Activated CD8-positive, alpha-beta memory T cell treated with anti-CD3 and anti-CD28 coated beads, Interleukin-2, amount 10 ng/mL, durations not matched to agents 7 days and 5 days (primary cell): ENCODE results near the gene ZBTB43. TPM values are rescaled to one million over a fixed set of nuclear protein-coding genes. Genes with fewer than 3 reads are reported as not detected.

ENCODE experiments used
- ATAC-seq: fragments of 150-1000 bp; cut with Tn5 transposase; one replicate; pipeline ENCODE4 v1.10.0; 2021; ENCODE audit warnings: moderate library complexity
- CTCF ChIA-PET: fragments of 350-600 bp; sonication (Branson Sonifier 250); formaldehyde crosslinking; loops from one replicate; lab custom pipeline; 2021; ENCODE audit warnings: antibody characterized with exemption; lab: Charles Lee
- DNase-seq: peaks from one replicate; pipeline ENCODE4 v3.0.0-alpha.2; 2020
- H3K27ac Mint-ChIP-seq: one replicate; pipeline ENCODE4 v1.8.0; 2021; ENCODE audit warnings: mild to moderate bottlenecking, mixed read lengths
- H3K27me3 Mint-ChIP-seq: one replicate; pipeline ENCODE4 v1.8.0; 2021; ENCODE audit warnings: mixed read lengths
- H3K36me3 Mint-ChIP-seq: one replicate; pipeline ENCODE4 v1.8.0; 2021; ENCODE audit warnings: mild to moderate bottlenecking, mixed read lengths
- H3K4me1 Mint-ChIP-seq: one replicate; pipeline ENCODE4 v1.8.0; 2021; ENCODE audit warnings: mixed read lengths
- H3K4me3 Mint-ChIP-seq: one replicate; pipeline ENCODE4 v1.8.0; 2021; ENCODE audit warnings: mild to moderate bottlenecking, moderate library complexity, mixed read lengths
- H3K9me3 Mint-ChIP-seq: one replicate; pipeline ENCODE4 v1.8.0; 2022; ENCODE audit warnings: low read depth, mixed read lengths
- total RNA-seq, 2 experiments: library from RNA; stranded (reverse); gene quantifications; one replicate each; pipeline ENCODE4 v1.2.3, GENCODE V29; 2021

The ZBTB43 gene
- total RNA-seq, 2 experiments from 2014 or later = 25.2 to 28.9 TPM

GRCh38 chr9:126838895-126839294, 34.1 kb downstream of the ZBTB43 start:
- DNase-seq (no peak), ATAC-seq (no peak)
- peak overlapping the region; percentile 31 for H3K27ac Mint-ChIP-seq
- H3K27me3 Mint-ChIP-seq = no peaks in the 10 kb centered on the region
- no peak overlapping the region for H3K4me3 Mint-ChIP-seq
- CTCF ChIA-PET = interaction anchor here (0.7 to 1.4 kb wide), 2 partner anchors 18 to 57 kb away, joined by 3 to 4 read pairs; no protein-coding TSS in a partner anchor
- H3K36me3 Mint-ChIP-seq = peaks cover 32% of the 10 kb centered on the region
- H3K9me3 Mint-ChIP-seq = no peaks in the 10 kb centered on the region
- H3K4me1 Mint-ChIP-seq = peaks cover 43% of the 10 kb centered on the region

GRCh38 chr9:126839301-126839700, 34.5 kb downstream of the ZBTB43 start:
- H3K27ac Mint-ChIP-seq = no peak overlapping the region
- no peak overlapping the region for H3K4me3 Mint-ChIP-seq
- peaks cover 43% of the 10 kb centered on the region for H3K4me1 Mint-ChIP-seq
- DNase-seq (no peak), ATAC-seq (no peak)
- CTCF ChIA-PET = interaction anchor here (0.7 to 1.4 kb wide), 2 partner anchors 17 to 57 kb away, joined by 3 to 4 read pairs; no protein-coding TSS in a partner anchor
- H3K36me3 Mint-ChIP-seq = peaks cover 28% of the 10 kb centered on the region
- H3K9me3 Mint-ChIP-seq = no peaks in the 10 kb centered on the region
- H3K27me3 Mint-ChIP-seq = no peaks in the 10 kb centered on the region

GRCh38 chr9:126842220-126842842, 37.5 kb downstream of the ZBTB43 start:
- Mint-ChIP-seq H3K27ac (no peak overlapping the region), H3K9me3 (no peaks in the 10 kb centered on the region), H3K27me3 (no peaks in the 10 kb centered on the region), H3K36me3 (peaks cover 9% of the 10 kb centered on the region), H3K4me3 (no peak overlapping the region), H3K4me1 (peaks cover 29% of the 10 kb centered on the region)
- no peak for ATAC-seq
- CTCF ChIA-PET = interaction anchor here (0.7 to 5.1 kb wide), 2 partner anchors 17 to 1406 kb away, joined by 4 to 17 read pairs; partner anchors contain the start of gene ZBTB34
- DNase-seq = no peak

GRCh38 chr9:126842977-126843799, 38.3 kb downstream of the ZBTB43 start:
- CTCF ChIA-PET = interaction anchor here (0.7 to 5.1 kb wide), 3 partner anchors 16 to 1405 kb away, joined by 4 to 17 read pairs (median 4); partner anchors contain the start of gene ZBTB34
- DNase-seq (no peak), ATAC-seq (no peak)
- Mint-ChIP-seq H3K4me1 (peaks cover 21% of the 10 kb centered on the region), H3K27ac (no peak overlapping the region), H3K9me3 (no peaks in the 10 kb centered on the region), H3K4me3 (no peak overlapping the region), H3K27me3 (no peaks in the 10 kb centered on the region), H3K36me3 (peaks cover 6% of the 10 kb centered on the region)

- no peak for ATAC-seq
- Mint-ChIP-seq H3K4me1 (peaks cover 12% of the 10 kb centered on the region), H3K27me3 (peaks cover under 1% of the 10 kb centered on the region), H3K9me3 (no peaks in the 10 kb centered on the region), H3K36me3 (no peaks in the 10 kb centered on the region), H3K4me3 (no peak overlapping the region), H3K27ac (no peak overlapping the region)
- CTCF ChIA-PET = interaction anchor here (0.6 to 5.1 kb wide), 4 partner anchors 10 to 137 kb away, joined by 3 to 17 read pairs (median 4); partner anchors contain the start of gene ZBTB34
- no peak for DNase-seq
These were observed 39.2 kb downstream of the ZBTB43 start for GRCh38 chr9:126844085-126844484.

DNA sequence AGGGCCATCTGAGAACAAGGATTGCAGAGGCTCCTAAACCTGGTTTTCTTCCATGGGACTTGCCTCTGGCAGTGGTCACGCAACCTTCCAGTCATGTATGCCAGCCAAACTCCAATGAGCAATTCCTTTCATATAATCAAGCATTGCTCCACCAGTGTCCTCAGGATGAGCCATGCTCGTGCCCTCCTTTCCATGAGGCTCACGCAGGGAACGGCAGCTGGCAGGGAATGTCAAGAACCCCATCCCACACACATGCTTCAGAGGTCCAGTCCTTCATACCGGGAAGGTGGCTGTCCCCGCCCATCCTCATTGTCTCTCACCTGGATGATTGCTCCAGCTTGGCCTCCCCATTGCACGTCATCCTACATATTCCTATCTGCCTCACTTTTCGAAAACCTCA, 42.2 kb downstream of the ZBTB43 start:
- no peak for ATAC-seq
- CTCF ChIA-PET = no interaction called here
- peaks cover 3% of the 10 kb centered on the region for H3K4me1 Mint-ChIP-seq
- DNase-seq = peak; percentile 30
- H3K27me3 Mint-ChIP-seq = peaks cover 20% of the 10 kb centered on the region
- H3K4me3 Mint-ChIP-seq = no peak overlapping the region
- H3K9me3 Mint-ChIP-seq = no peaks in the 10 kb centered on the region
- no peaks in the 10 kb centered on the region for H3K36me3 Mint-ChIP-seq
- no peak overlapping the region for H3K27ac Mint-ChIP-seq

GRCh38 chr9:126849591-126850225, 44.9 kb downstream of the ZBTB43 start:
- Mint-ChIP-seq H3K9me3 (no peaks in the 10 kb centered on the region), H3K4me1 (no peaks in the 10 kb centered on the region), H3K36me3 (no peaks in the 10 kb centered on the region), H3K27ac (no peak overlapping the region), H3K4me3 (no peak overlapping the region), H3K27me3 (peaks cover 36% of the 10 kb centered on the region)
- ATAC-seq = no peak
- DNase-seq = no peak
- CTCF ChIA-PET = interaction anchor here (1.2 kb wide), 1 partner anchor 18 kb away, joined by 4 read pairs; no protein-coding TSS in a partner anchor

DNA sequence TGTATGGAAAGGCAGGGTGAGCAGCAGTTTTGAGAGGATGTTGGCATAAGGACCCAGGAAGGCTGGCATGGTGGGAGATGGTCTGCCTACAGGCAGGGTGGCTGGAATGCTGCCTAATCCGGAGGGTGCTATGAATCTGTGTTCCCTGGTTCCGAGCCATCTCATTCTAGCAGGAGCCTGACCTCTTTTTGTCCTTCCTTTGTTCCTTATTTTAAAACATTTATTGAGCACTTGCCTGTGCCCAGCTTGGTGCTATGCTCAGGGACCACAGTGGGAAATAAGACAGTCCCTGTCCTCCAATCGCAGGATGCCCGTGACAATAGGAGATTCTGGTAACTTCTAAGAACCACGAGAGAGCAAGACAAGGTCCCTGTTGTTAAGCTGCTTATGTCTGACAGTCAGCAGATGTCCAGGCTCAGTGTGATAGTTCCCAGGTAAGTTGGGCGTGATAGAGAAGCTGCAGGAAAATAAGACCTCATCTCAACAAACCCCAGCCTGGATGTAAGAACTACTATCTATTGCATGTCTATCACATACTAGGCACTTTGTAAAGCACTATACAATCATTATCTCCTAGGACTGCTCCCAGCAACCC, 46.5 kb downstream of the ZBTB43 start:
- no peaks in the 10 kb centered on the region for H3K9me3 Mint-ChIP-seq
- peak; percentile 15 for DNase-seq
- CTCF ChIA-PET = interaction anchor here (0.9 to 1.4 kb wide), 2 partner anchors 12 to 21 kb away, joined by 3 to 5 read pairs; no protein-coding TSS in a partner anchor
- ATAC-seq = no peak
- no peaks in the 10 kb centered on the region for H3K36me3 Mint-ChIP-seq
- H3K27ac Mint-ChIP-seq = no peak overlapping the region
- H3K27me3 Mint-ChIP-seq = peaks cover 51% of the 10 kb centered on the region
- H3K4me3 Mint-ChIP-seq = no peak overlapping the region
- H3K4me1 Mint-ChIP-seq = no peaks in the 10 kb centered on the region

DNA sequence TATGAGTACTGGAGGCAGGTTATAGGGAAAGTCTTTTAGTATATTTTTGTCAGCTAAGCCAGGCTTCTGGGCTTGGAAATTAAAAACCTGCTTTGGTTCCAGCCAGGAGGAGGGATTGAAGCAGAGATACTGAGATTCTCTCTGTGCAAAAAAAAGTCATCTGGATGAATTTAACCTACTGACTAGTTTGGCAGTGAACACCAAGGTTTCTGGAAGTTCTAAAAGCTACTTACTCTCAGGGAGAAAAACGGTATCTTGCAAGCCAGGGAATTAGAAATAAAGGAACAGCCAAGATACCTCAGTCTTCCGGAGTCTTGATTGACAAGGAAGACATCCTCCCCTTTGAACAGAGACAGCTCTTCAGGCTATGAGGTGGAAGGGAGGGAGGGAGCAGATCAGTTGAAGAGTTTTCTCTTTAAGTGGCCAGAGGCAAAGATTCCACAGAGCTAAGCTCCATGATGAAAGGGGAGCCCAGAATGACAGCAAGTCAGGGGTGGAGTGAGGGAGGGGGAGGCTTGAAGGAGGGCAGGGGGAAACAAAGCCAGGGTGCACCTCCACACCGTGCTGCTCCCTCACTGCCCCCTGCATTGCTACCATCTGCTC, 47.3 kb downstream of the ZBTB43 start:
- H3K27me3 Mint-ChIP-seq = peaks cover 51% of the 10 kb centered on the region
- ATAC-seq (no peak), DNase-seq (peak; percentile 11)
- H3K9me3 Mint-ChIP-seq = no peaks in the 10 kb centered on the region
- H3K4me3 Mint-ChIP-seq = no peak overlapping the region
- no peaks in the 10 kb centered on the region for H3K36me3 Mint-ChIP-seq
- no peak overlapping the region for H3K27ac Mint-ChIP-seq
- CTCF ChIA-PET = interaction anchor here (0.9 to 1.4 kb wide), 2 partner anchors 11 to 22 kb away, joined by 3 to 5 read pairs; no protein-coding TSS in a partner anchor
- no peaks in the 10 kb centered on the region for H3K4me1 Mint-ChIP-seq

GRCh38 chr9:126853667-126854066, 48.8 kb downstream of the ZBTB43 start:
- Mint-ChIP-seq H3K4me3 (no peak overlapping the region), H3K9me3 (no peaks in the 10 kb centered on the region), H3K27ac (no peak overlapping the region), H3K4me1 (no peaks in the 10 kb centered on the region), H3K36me3 (no peaks in the 10 kb centered on the region), H3K27me3 (peaks cover 62% of the 10 kb centered on the region)
- ATAC-seq = no peak
- DNase-seq = no peak
- CTCF ChIA-PET = interaction anchor here (0.7 kb wide), 1 partner anchor 10 kb away, joined by 3 read pairs; no protein-coding TSS in a partner anchor

- H3K27me3 Mint-ChIP-seq = peaks cover 59% of the 10 kb centered on the region
- CTCF ChIA-PET = interaction anchor here (0.7 kb wide), 2 partner anchors 66 to 277 kb away, joined by 3 to 4 read pairs; no protein-coding TSS in a partner anchor
- peaks cover 6% of the 10 kb centered on the region for H3K4me1 Mint-ChIP-seq
- DNase-seq (no peak), ATAC-seq (no peak)
- no peak overlapping the region for H3K4me3 Mint-ChIP-seq
- H3K27ac Mint-ChIP-seq = no peak overlapping the region
- H3K9me3 Mint-ChIP-seq = no peaks in the 10 kb centered on the region
- no peaks in the 10 kb centered on the region for H3K36me3 Mint-ChIP-seq
These were observed 49.9 kb downstream of the ZBTB43 start for GRCh38 chr9:126854734-126855133.

- no peaks in the 10 kb centered on the region for H3K36me3 Mint-ChIP-seq
- no peaks in the 10 kb centered on the region for H3K9me3 Mint-ChIP-seq
- H3K4me3 Mint-ChIP-seq = no peak overlapping the region
- H3K27me3 Mint-ChIP-seq = peaks cover 51% of the 10 kb centered on the region
- no peak for ATAC-seq
- CTCF ChIA-PET = interaction anchor here (1.2 kb wide), 1 partner anchor 17 kb away, joined by 4 read pairs; no protein-coding TSS in a partner anchor
- peaks cover 9% of the 10 kb centered on the region for H3K4me1 Mint-ChIP-seq
- no peak for DNase-seq
- no peak overlapping the region for H3K27ac Mint-ChIP-seq
These were observed 51.6 kb downstream of the ZBTB43 start for GRCh38 chr9:126856326-126856877.
